ENCODE results near the gene ESCO1.

Gene ESCO1

GRCh38 chr18:21490748-21491147, 109.8 kb downstream of the ESCO1 start:
- DNase-seq (ENCODE audit: low read depth in 2 of 2): no peak

GRCh38 chr18:21489919-21490495, 110.5 kb downstream of the ESCO1 start:
- DNase-seq (ENCODE audit: low read depth in 2 of 2): no peak

GRCh38 chr18:21489119-21489750, 111.3 kb downstream of the ESCO1 start:
- no peak for DNase-seq (ENCODE audit: low read depth in 2 of 2)

- DNase-seq (ENCODE audit: low read depth in 2 of 2): no peak
Measured at GRCh38 chr18:21486905-21487437, 113.5 kb downstream of the ESCO1 start.

GRCh38 chr18:21484851-21485636, 115.5 kb downstream of the ESCO1 start:
- DNase-seq (ENCODE audit: low read depth in 2 of 2): no peak

- no peak for DNase-seq (ENCODE audit: low read depth in 2 of 2)
Measured at GRCh38 chr18:21483051-21483450, 117.5 kb downstream of the ESCO1 start.

- DNase-seq (ENCODE audit: low read depth in 2 of 2): no peak
Measured at GRCh38 chr18:21481739-21482138, 118.8 kb downstream of the ESCO1 start.

- no peak for DNase-seq (ENCODE audit: low read depth in 2 of 2)
Measured at GRCh38 chr18:21479721-21480120, 120.8 kb downstream of the ESCO1 start.

All from stimulated activated CD4-positive, alpha-beta T cell treated with anti-CD3 and anti-CD28 coated beads, Interleukin-1b, Interleukin-23, amount 100 ng/mL, for 4 hours (primary cell).